Osteocyte (in vitro differentiated cells): ENCODE data around the gene GCN1. TPM values are rescaled to one million over a fixed set of nuclear protein-coding genes. Genes with fewer than 3 reads are reported as not detected.

ENCODE experiments used
- DNase-seq: peaks from one replicate; pipeline ENCODE4 v3.0.0; 2021; ENCODE audit warnings: mixed read lengths; ENCODE audit not compliant: unreplicated experiment; ENCODE audit errors: extremely low spot score
- H3K27ac Mint-ChIP-seq: one replicate; pipeline ENCODE4 v1.8.0; 2021; ENCODE audit warnings: mild to moderate bottlenecking, mixed read lengths; ENCODE audit not compliant: unreplicated experiment
- H3K27me3 Mint-ChIP-seq: one replicate; pipeline ENCODE4 v1.8.0; 2021; ENCODE audit warnings: mixed read lengths; ENCODE audit not compliant: unreplicated experiment
- H3K36me3 Mint-ChIP-seq: one replicate; pipeline ENCODE4 v1.8.0; 2021; ENCODE audit warnings: mixed read lengths; ENCODE audit not compliant: unreplicated experiment
- H3K4me1 Mint-ChIP-seq: one replicate; pipeline ENCODE4 v1.8.0; 2021; ENCODE audit warnings: mixed read lengths; ENCODE audit not compliant: unreplicated experiment
- H3K4me3 Mint-ChIP-seq: one replicate; pipeline ENCODE4 v1.8.0; 2021; ENCODE audit warnings: mild to moderate bottlenecking, moderate library complexity, mixed read lengths; ENCODE audit not compliant: unreplicated experiment
- H3K9me3 Mint-ChIP-seq: one replicate; pipeline ENCODE4 v1.8.0; 2021; ENCODE audit warnings: mixed read lengths; ENCODE audit not compliant: unreplicated experiment
- total RNA-seq: library from RNA; stranded (reverse); gene quantifications from 2 replicates; pipeline ENCODE4 v1.2.1, GENCODE V29; 2021
- TF ChIP-seq, protein P1 (sequence below): fragments of 200-600 bp; sonication (generic); IDR thresholded peaks from 2 replicates; pipeline ENCODE4 v1.5.0; 2021; ENCODE audit warnings: antibody characterized with exemption, mild to moderate bottlenecking, moderate library complexity

The GCN1 gene
- total RNA-seq, 1 donor from 2014 or later = 115 TPM

DNA sequence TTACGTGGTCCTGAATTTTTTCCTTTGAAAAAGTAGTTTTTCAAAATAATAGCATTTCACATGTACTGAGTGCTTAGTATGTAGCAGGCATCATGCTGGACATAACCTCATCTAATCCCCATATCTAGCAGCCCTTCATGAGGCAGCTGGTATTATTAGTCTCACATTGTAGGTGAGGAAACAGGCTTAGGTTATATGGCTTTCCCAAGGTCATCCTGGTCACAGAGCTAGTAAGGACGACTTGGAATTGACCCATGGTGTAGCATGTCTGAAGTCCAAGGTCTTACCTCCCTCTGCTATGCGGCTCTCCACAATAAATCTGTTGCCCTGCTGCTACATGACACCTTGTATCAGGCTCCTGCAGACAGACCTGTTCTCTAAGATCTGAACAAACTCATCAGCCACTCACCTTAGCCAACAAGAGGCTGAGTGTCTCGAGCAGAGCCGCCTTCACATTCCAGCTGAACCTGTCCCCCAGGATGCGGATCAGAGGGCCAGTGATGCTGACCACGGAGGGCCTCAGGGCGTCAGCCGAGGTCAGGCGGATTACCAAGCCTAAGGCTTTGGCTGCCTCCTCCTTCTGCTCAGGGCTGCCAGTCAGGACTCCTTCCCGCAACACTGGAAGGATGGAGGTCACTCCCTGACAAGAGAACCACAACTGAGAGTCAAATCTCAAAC is 58.3 kb downstream of the GCN1 start:
- Mint-ChIP-seq H3K27ac (no peak overlapping the region), H3K36me3 (peaks cover 44% of the 10 kb centered on the region), H3K4me3 (no peak overlapping the region), H3K9me3 (no peaks in the 10 kb centered on the region), H3K4me1 (no peaks in the 10 kb centered on the region), H3K27me3 (no peaks in the 10 kb centered on the region)
- no peak for DNase-seq
- TF ChIP-seq, protein P1, sequence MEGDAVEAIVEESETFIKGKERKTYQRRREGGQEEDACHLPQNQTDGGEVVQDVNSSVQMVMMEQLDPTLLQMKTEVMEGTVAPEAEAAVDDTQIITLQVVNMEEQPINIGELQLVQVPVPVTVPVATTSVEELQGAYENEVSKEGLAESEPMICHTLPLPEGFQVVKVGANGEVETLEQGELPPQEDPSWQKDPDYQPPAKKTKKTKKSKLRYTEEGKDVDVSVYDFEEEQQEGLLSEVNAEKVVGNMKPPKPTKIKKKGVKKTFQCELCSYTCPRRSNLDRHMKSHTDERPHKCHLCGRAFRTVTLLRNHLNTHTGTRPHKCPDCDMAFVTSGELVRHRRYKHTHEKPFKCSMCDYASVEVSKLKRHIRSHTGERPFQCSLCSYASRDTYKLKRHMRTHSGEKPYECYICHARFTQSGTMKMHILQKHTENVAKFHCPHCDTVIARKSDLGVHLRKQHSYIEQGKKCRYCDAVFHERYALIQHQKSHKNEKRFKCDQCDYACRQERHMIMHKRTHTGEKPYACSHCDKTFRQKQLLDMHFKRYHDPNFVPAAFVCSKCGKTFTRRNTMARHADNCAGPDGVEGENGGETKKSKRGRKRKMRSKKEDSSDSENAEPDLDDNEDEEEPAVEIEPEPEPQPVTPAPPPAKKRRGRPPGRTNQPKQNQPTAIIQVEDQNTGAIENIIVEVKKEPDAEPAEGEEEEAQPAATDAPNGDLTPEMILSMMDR = no peak

DNA sequence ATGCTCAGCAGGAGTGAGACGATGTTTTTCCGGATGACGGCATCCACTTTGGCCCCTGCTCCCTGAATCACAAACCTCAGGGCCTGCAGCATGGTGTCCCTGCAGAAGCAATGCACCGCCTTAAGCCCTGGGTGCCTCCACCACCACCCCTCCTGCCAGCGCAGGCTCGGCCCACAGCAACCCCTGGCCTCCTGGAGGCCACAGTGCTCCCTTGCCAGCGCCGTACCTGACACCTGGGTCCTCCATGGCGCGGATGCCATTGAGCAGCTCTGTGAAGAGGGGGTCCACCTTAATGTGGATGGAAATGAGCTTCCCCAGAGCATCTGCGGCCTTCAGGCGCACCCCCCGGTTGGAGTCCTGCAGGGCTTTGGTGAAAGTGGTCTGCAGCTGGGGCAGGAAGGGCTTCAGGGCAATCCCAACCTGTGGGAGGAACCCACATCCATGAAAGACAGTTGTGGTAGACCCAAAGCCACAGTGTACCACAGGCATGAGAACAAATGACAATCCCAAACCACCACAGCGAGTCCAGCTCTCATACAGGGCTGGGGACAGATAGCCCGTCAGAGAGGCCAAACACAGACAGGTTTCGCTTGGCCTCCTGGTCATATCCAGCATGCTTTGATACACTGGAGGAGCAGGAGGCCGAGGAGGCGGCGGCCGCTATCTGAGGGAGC is 60.1 kb downstream of the GCN1 start:
- no peaks in the 10 kb centered on the region for H3K9me3 Mint-ChIP-seq
- H3K4me3 Mint-ChIP-seq = no peak overlapping the region
- peaks cover 35% of the 10 kb centered on the region for H3K36me3 Mint-ChIP-seq
- no peak overlapping the region for H3K27ac Mint-ChIP-seq
- DNase-seq = no peak
- H3K4me1 Mint-ChIP-seq = no peaks in the 10 kb centered on the region
- no peaks in the 10 kb centered on the region for H3K27me3 Mint-ChIP-seq
- TF ChIP-seq, protein P1 = no peak

DNA sequence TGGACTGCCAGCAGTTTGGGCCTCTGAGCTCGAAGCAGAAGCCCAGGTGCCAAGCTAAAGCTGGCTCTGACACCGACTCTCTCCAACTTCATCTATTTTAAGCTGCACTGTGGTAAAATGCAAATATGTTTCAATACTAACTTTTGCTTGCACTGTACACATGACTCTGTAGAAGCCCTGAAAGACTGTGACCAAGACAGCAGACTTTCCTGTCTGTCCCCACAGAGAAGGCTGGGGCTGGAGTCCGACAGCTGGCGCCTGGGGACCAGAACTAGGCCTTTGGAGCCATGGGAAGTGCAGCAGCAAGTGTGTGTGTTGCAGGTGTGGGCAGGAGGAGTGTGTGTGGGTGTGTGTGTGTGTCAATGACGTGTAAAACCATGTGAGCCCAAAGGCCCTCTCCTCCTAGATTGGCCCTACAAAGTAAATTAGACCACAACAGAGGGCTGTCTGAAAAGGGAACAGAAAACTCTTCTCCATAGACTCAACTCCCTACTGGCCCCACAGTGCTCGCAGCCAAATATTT is 61.6 kb downstream of the GCN1 start:
- Mint-ChIP-seq H3K9me3 (no peaks in the 10 kb centered on the region), H3K27ac (no peak overlapping the region), H3K36me3 (peaks cover 39% of the 10 kb centered on the region), H3K27me3 (no peaks in the 10 kb centered on the region), H3K4me1 (no peaks in the 10 kb centered on the region), H3K4me3 (no peak overlapping the region)
- TF ChIP-seq, protein P1 = no peak
- DNase-seq = no peak

DNA sequence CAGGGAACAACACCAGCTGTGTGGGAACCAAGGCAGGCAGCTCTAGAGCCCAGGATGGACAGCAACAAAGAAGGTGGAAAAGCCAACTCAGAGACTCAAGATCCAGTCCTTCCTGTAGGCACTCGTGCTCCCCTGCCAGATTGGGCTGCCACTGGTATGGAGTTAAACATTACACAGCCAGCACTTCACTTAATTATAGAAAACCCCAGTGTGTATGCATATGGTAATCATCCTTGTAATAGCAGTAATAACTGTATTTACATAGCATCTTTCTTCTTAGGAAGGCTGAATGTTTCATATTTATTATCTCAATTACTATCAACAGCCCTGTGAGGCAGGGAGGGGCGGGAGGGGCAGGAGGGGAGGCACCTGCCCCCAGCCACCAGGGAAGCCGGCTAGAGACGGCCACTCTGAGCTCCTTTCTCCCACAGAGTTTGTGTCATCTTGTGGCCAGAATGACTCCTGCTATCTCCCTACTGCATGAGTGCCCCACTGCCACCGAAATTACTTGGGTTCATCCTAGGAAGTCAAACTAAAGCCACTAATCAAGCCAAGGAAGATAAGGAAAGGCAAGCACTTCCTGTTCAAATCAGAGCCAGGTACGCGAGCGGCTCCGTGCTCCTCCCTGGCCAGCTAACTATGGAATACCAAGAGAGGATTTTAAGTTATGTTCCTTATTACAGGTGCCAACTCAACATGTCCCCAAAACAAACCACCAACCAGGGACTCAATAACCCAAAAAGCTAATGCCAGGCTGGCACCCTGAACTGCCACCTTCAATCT is 62.3 kb downstream of the GCN1 start:
- Mint-ChIP-seq H3K27me3 (no peaks in the 10 kb centered on the region), H3K27ac (no peak overlapping the region), H3K36me3 (peaks cover 44% of the 10 kb centered on the region), H3K9me3 (no peaks in the 10 kb centered on the region), H3K4me1 (no peaks in the 10 kb centered on the region), H3K4me3 (no peak overlapping the region)
- TF ChIP-seq, protein P1 = no peak
- DNase-seq = no peak

DNA sequence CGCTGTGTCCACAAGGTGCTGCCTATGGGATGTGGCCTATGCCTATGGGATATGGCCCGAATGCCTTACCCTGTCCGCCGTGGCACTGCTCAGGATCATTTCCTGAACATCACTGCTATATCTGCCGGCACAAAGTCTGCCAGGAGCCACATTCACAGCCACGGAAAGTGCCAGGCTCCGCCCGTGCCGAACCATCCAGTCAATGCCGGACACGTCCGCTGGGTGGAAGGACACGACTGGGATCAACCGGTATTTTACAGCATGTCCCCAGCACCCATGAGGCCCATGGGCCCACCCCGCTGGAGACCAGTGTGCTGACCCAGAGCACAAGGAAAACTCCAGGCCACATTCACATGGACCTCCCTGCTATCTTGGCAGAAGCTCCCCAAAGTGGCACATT is 63.4 kb downstream of the GCN1 start:
- no peaks in the 10 kb centered on the region for H3K27me3 Mint-ChIP-seq
- no peak for DNase-seq
- no peak overlapping the region for H3K27ac Mint-ChIP-seq
- H3K36me3 Mint-ChIP-seq = peaks cover 46% of the 10 kb centered on the region
- H3K4me1 Mint-ChIP-seq = no peaks in the 10 kb centered on the region
- TF ChIP-seq, protein P1 = no peak
- no peaks in the 10 kb centered on the region for H3K9me3 Mint-ChIP-seq
- no peak overlapping the region for H3K4me3 Mint-ChIP-seq
